ENCODE data around the gene OVAAL. TPM values are rescaled to one million over a fixed set of nuclear protein-coding genes. Genes with fewer than 3 reads are reported as not detected.

OVAAL gene
- total RNA-seq, 2 experiments from 2014 or later: not detected

GRCh38 chr1:180542113-180542837 is 16.5 kb upstream of the OVAAL start:
- no peaks in the 10 kb centered on the region for H3K4me1 ChIP-seq (ENCODE audit: insufficient read depth, low read length, poor library complexity, severe bottlenecking)
- H2AFZ ChIP-seq (ENCODE audit: low read length): no peak overlapping the region
- intact Hi-C loops (cut with micrococcal nuclease; ENCODE audit: unreplicated experiment): no loop called here
- CTCF ChIA-PET (ENCODE audit: unreplicated experiment): no interaction called here
- no peak overlapping the region for H3K4me3 ChIP-seq (ENCODE audit: low read depth, low read length, poor library complexity, severe bottlenecking)
- H3K36me3 ChIP-seq (ENCODE audit: insufficient read depth, low read length): no peaks in the 10 kb centered on the region
- H3K27ac ChIP-seq (ENCODE audit: low read depth, low read length, poor library complexity, severe bottlenecking): no peak overlapping the region
- no TSS peak for BruUV-seq (replicated peaks)
- no peaks in the 10 kb centered on the region for H3K9me3 ChIP-seq (ENCODE audit: low read length)
- POLR2A ChIA-PET: no interaction called here
- TF ChIP-seq EZH2phosphoT487 (IDR thresholded peaks at IDR 0.05; ENCODE audit: borderline replicate concordance, low read depth, low read length) (no peak), CTCF (conservative IDR thresholded peaks at IDR 0.05; ENCODE audit: low read length) (no peak)
- no peak for DNase-seq (ENCODE audit: low spot score)
- no peak overlapping the region for H3K4me2 ChIP-seq (ENCODE audit: low read length)
- no peaks in the 10 kb centered on the region for H3K9me2 ChIP-seq (ENCODE audit: insufficient read depth, low read length)
- no peaks in the 10 kb centered on the region for H4K20me1 ChIP-seq (ENCODE audit: insufficient read depth, low read length)
- H3K79me2 ChIP-seq (ENCODE audit: insufficient read depth, low read depth, low read length): no peaks in the 10 kb centered on the region

- intact Hi-C loops (cut with micrococcal nuclease; ENCODE audit: unreplicated experiment): no loop called here
- Histone ChIP-seq H3K27ac (ENCODE audit: low read depth, low read length, poor library complexity, severe bottlenecking) (no peak overlapping the region), H4K20me1 (ENCODE audit: insufficient read depth, low read length) (no peaks in the 10 kb centered on the region), H2AFZ (ENCODE audit: low read length) (no peak overlapping the region), H3K9me3 (ENCODE audit: low read length) (no peaks in the 10 kb centered on the region), H3K4me1 (ENCODE audit: insufficient read depth, low read length, poor library complexity, severe bottlenecking) (no peaks in the 10 kb centered on the region), H3K36me3 (ENCODE audit: insufficient read depth, low read length) (no peaks in the 10 kb centered on the region), H3K4me3 (ENCODE audit: low read depth, low read length, poor library complexity, severe bottlenecking) (no peak overlapping the region), H3K9me2 (ENCODE audit: insufficient read depth, low read length) (no peaks in the 10 kb centered on the region), H3K4me2 (ENCODE audit: low read length) (no peak overlapping the region), H3K79me2 (ENCODE audit: insufficient read depth, low read depth, low read length) (no peaks in the 10 kb centered on the region)
- CTCF ChIA-PET (ENCODE audit: unreplicated experiment): no interaction called here
- POLR2A ChIA-PET: no interaction called here
- no peak for DNase-seq (ENCODE audit: low spot score)
- no TSS peak for BruUV-seq (replicated peaks)
- TF ChIP-seq CTCF (conservative IDR thresholded peaks at IDR 0.05; ENCODE audit: low read length) (no peak), EZH2phosphoT487 (IDR thresholded peaks at IDR 0.05; ENCODE audit: borderline replicate concordance, low read depth, low read length) (no peak)
Measured at GRCh38 chr1:180542838-180543145, 16.0 kb upstream of the OVAAL start.

- no peaks in the 10 kb centered on the region for H3K9me2 ChIP-seq (ENCODE audit: insufficient read depth, low read length)
- no peak for TF ChIP-seq CTCF (conservative IDR thresholded peaks at IDR 0.05; ENCODE audit: low read length)
- TF ChIP-seq EZH2phosphoT487 (IDR thresholded peaks at IDR 0.05; ENCODE audit: borderline replicate concordance, low read depth, low read length): no peak
- H3K79me2 ChIP-seq (ENCODE audit: insufficient read depth, low read depth, low read length): no peaks in the 10 kb centered on the region
- H3K36me3 ChIP-seq (ENCODE audit: insufficient read depth, low read length): no peaks in the 10 kb centered on the region
- no peak overlapping the region for H3K4me3 ChIP-seq (ENCODE audit: low read depth, low read length, poor library complexity, severe bottlenecking)
- DNase-seq (ENCODE audit: low spot score): no peak
- no peak overlapping the region for H3K27ac ChIP-seq (ENCODE audit: low read depth, low read length, poor library complexity, severe bottlenecking)
- POLR2A ChIA-PET: no interaction called here
- BruUV-seq (replicated peaks): no TSS peak
- intact Hi-C loops (cut with micrococcal nuclease; ENCODE audit: unreplicated experiment): no loop called here
- no peaks in the 10 kb centered on the region for H3K4me1 ChIP-seq (ENCODE audit: insufficient read depth, low read length, poor library complexity, severe bottlenecking)
- no peaks in the 10 kb centered on the region for H3K9me3 ChIP-seq (ENCODE audit: low read length)
- CTCF ChIA-PET (ENCODE audit: unreplicated experiment): no interaction called here
- H2AFZ ChIP-seq (ENCODE audit: low read length): no peak overlapping the region
- no peak overlapping the region for H3K4me2 ChIP-seq (ENCODE audit: low read length)
- no peaks in the 10 kb centered on the region for H4K20me1 ChIP-seq (ENCODE audit: insufficient read depth, low read length)
Measured at GRCh38 chr1:180544050-180544449, 14.7 kb upstream of the OVAAL start.

All from OCI-LY7 (cell line).